Keratinocyte (primary cell): ENCODE measurements around the gene SDF4. TPM values are rescaled to one million over a fixed set of nuclear protein-coding genes. Genes with fewer than 3 reads are reported as not detected.

ENCODE experiments used
- DNase-seq: peaks from one replicate; pipeline ENCODE4 v3.0.0-alpha.2; 2011; ENCODE audit warnings: low read depth, missing footprints, low spot score
- FAIRE-seq: peaks from 2 replicates; lab custom pipeline; 2011; peaks lifted over from hg19 to GRCh38; lab: Jason Lieb, UNC
- H2AFZ ChIP-seq: 2 replicates; pipeline ENCODE4 v1.6.0; 2012; ENCODE audit warnings: low read length, control low read depth, inconsistent platforms; ENCODE audit not compliant: control insufficient read depth
- H3K27ac ChIP-seq: 2 replicates; pipeline ENCODE4 v1.5.1; 2011; ENCODE audit warnings: low read length; ENCODE audit not compliant: control insufficient read depth, insufficient read depth
- H3K27me3 ChIP-seq: 3 replicates; pipeline ENCODE4 v1.6.0; 2011; ENCODE audit warnings: low read length; ENCODE audit not compliant: control insufficient read depth, insufficient read depth; ENCODE audit errors: extremely low read depth
- H3K36me3 ChIP-seq, 2 experiments: 2 replicates in 1 of 2; 3 replicates in 1 of 2; pipeline ENCODE4 v1.5.1; 2011; ENCODE audit warnings: low read length in 2 of 2, mild to moderate bottlenecking in 1 of 2; ENCODE audit not compliant: control insufficient read depth in 2 of 2, insufficient read depth in 2 of 2; ENCODE audit errors: extremely low read depth in 1 of 2
- H3K4me1 ChIP-seq: 3 replicates; pipeline ENCODE4 v1.5.1; 2011; ENCODE audit warnings: low read length; ENCODE audit not compliant: control insufficient read depth, insufficient read depth; ENCODE audit errors: extremely low read depth
- H3K4me2 ChIP-seq: 3 replicates; pipeline ENCODE4 v1.6.0; 2011; ENCODE audit warnings: low read depth, low read length; ENCODE audit not compliant: control insufficient read depth, insufficient read depth; ENCODE audit errors: extremely low read depth
- H3K4me3 ChIP-seq, 3 experiments: fragments of 200-600 bp in 1 of 3; sonication (generic) in 1 of 3; 2 replicates in 2 of 3; 3 replicates in 1 of 3; pipeline ENCODE4 v1.5.1; 2011 to 2016; ENCODE audit warnings: low read length in 3 of 3, mild to moderate bottlenecking in 3 of 3, control low read depth in 2 of 3, inconsistent platforms in 1 of 3, low read depth in 1 of 3, mixed read lengths in 1 of 3, mixed run types in 1 of 3, moderate library complexity in 1 of 3; ENCODE audit not compliant: control insufficient read depth in 2 of 3, insufficient read depth in 2 of 3; ENCODE audit errors: extremely low read depth in 1 of 3
- H3K79me2 ChIP-seq: 2 replicates; pipeline ENCODE4 v1.6.0; 2012; ENCODE audit warnings: low read length; ENCODE audit not compliant: control insufficient read depth, insufficient read depth
- H3K9ac ChIP-seq: 3 replicates; pipeline ENCODE4 v1.6.0; 2011; ENCODE audit warnings: low read length; ENCODE audit not compliant: control insufficient read depth, insufficient read depth; ENCODE audit errors: extremely low read depth
- H3K9me1 ChIP-seq: 3 replicates; pipeline ENCODE4 v1.6.0; 2011; ENCODE audit warnings: low read length; ENCODE audit not compliant: control insufficient read depth, insufficient read depth; ENCODE audit errors: extremely low read depth
- H3K9me3 ChIP-seq: 2 replicates; pipeline ENCODE4 v1.5.1; 2012; ENCODE audit warnings: low read depth, low read length; ENCODE audit not compliant: control insufficient read depth
- H4K20me1 ChIP-seq: 3 replicates; pipeline ENCODE4 v1.6.0; 2011; ENCODE audit warnings: low read length; ENCODE audit not compliant: control insufficient read depth, insufficient read depth; ENCODE audit errors: extremely low read depth
- EZH2 ChIP-seq: IDR thresholded peaks from one replicate; pipeline ENCODE4 v1.6.1; 2012; ENCODE audit warnings: inconsistent platforms, mild to moderate bottlenecking, low read length, moderate library complexity
- dilution Hi-C: fragments of 300-500 bp; cut with MboI; formaldehyde crosslinking; loops from one replicate; pipeline ENCODE4 v1.7.0; 2020; ENCODE audit warnings: low sequenced_read_pairs; ENCODE audit not compliant: extremely low pct_ligation_motif_present
- polyA plus RNA-seq, 5 experiments: library from polyadenylated mRNA; depleted of rRNA in 3 of 5; stranded (reverse) in 3 of 5; stranded (forward) in 1 of 5; unstranded in 1 of 5; fragments of >200 nt; gene quantifications; 1 replicate in 1 of 5; 2 replicates in 3 of 5; 3 replicates in 1 of 5; pipeline versions ENCODE4 v1.2.1 to v1.2.3, GENCODE V29; 2011 to 2012; ENCODE audit warnings: missing spikeins in 2 of 5, low read depth in 1 of 5, low replicate concordance in 1 of 5
- TF ChIP-seq, protein P1 (sequence below), 3 experiments: IDR thresholded peaks in 1 of 3; conservative IDR thresholded peaks in 1 of 3; optimal IDR thresholded peaks in 1 of 3; 2 replicates in 2 of 3; 3 replicates in 1 of 3; pipeline versions ENCODE3 to v1.5.1; 2011; ENCODE audit warnings: low read length in 3 of 3, mild to moderate bottlenecking in 3 of 3, moderate library complexity in 2 of 3, control low read depth in 1 of 3, inconsistent platforms in 1 of 3; ENCODE audit not compliant: insufficient read depth in 2 of 3; ENCODE audit errors: extremely low read depth in 1 of 3

The SDF4 gene
- polyA plus RNA-seq, 1 donor (not counting 4 experiments of a cell fraction or from before 2014, with no cell fraction given), result 66.3 TPM

DNA sequence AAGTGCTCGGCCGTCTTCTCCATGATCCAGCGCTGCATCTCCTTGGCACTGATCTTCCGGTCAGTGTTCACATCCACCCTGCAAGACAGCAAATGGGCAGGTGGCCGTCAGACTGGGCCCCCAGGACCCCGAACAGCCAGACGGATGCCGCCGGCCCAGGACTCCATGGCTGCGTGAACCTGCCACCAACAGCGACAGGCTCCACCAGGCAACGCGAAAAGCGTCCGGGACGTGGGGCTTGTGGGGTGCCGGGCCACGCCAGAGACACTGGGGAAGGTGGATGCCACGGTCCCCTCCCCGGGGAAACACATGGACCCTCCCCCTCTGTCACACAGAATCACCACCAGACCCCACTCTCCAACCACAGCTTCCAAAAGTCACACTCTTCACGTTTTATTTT, 7.9 kb downstream of the SDF4 start:
- H3K27me3 ChIP-seq, result no peaks in the 10 kb centered on the region
- TF ChIP-seq, protein P1, sequence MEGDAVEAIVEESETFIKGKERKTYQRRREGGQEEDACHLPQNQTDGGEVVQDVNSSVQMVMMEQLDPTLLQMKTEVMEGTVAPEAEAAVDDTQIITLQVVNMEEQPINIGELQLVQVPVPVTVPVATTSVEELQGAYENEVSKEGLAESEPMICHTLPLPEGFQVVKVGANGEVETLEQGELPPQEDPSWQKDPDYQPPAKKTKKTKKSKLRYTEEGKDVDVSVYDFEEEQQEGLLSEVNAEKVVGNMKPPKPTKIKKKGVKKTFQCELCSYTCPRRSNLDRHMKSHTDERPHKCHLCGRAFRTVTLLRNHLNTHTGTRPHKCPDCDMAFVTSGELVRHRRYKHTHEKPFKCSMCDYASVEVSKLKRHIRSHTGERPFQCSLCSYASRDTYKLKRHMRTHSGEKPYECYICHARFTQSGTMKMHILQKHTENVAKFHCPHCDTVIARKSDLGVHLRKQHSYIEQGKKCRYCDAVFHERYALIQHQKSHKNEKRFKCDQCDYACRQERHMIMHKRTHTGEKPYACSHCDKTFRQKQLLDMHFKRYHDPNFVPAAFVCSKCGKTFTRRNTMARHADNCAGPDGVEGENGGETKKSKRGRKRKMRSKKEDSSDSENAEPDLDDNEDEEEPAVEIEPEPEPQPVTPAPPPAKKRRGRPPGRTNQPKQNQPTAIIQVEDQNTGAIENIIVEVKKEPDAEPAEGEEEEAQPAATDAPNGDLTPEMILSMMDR (optimal IDR thresholded peaks at IDR 0.05 in 1 of 3, IDR thresholded peaks at IDR 0.05 in 1 of 3, conservative IDR thresholded peaks at IDR 0.05 in 1 of 3; ENCODE audit: extremely low read depth in 1 of 3, insufficient read depth in 2 of 3, low read length in 3 of 3), result no peak
- no peak for TF ChIP-seq EZH2
- no peak overlapping the region for H3K4me2 ChIP-seq
- dilution Hi-C loops, result no loop called here
- no peak overlapping the region for H2AFZ ChIP-seq
- peaks cover 5% of the 10 kb centered on the region for H4K20me1 ChIP-seq
- DNase-seq (no peak), FAIRE-seq (no peak)
- no peak overlapping the region for H3K27ac ChIP-seq
- no peak overlapping the region for H3K9ac ChIP-seq
- no peaks in the 10 kb centered on the region for H3K9me3 ChIP-seq
- H3K4me1 ChIP-seq, result no peaks in the 10 kb centered on the region
- H3K9me1 ChIP-seq, result no peaks in the 10 kb centered on the region
- H3K36me3 ChIP-seq, result peaks cover 27 to 37% of the 10 kb centered on the region in 2 experiments
- H3K4me3 ChIP-seq, result no peak overlapping the region
- H3K79me2 ChIP-seq, result peaks cover 44% of the 10 kb centered on the region

DNA sequence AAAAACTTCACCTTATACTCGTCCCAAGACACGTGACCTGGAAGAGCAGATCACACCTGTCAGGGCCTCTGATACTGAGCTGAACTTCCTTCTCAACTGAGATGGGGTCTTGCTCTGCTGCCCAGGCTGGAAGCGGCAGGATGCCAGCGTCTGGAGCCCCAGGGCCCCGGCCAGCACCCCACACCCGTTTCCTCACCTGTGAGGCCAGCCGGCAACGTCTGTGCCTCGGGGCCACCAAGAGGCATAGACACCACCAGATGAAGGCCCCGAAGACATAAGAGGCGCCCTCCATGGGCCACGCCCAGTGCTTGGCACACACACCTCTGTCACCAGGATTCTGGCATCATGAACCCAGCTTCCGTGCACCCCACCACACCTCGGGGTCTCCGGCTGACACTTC, 8.5 kb downstream of the SDF4 start:
- TF ChIP-seq, protein P1 (optimal IDR thresholded peaks at IDR 0.05 in 1 of 3, IDR thresholded peaks at IDR 0.05 in 1 of 3, conservative IDR thresholded peaks at IDR 0.05 in 1 of 3; ENCODE audit: extremely low read depth in 1 of 3, insufficient read depth in 2 of 3, low read length in 3 of 3), result no peak
- no peak for TF ChIP-seq EZH2
- Histone ChIP-seq H3K9me1 (no peaks in the 10 kb centered on the region), H3K9ac (no peak overlapping the region), H2AFZ (no peak overlapping the region), H3K27me3 (no peaks in the 10 kb centered on the region), H3K36me3 (peaks cover 26 to 36% of the 10 kb centered on the region in 2 experiments), H3K79me2 (peaks cover 39% of the 10 kb centered on the region), H3K4me3 (no peak overlapping the region), H3K4me2 (no peak overlapping the region), H3K27ac (no peak overlapping the region), H4K20me1 (peaks cover 5% of the 10 kb centered on the region), H3K4me1 (no peaks in the 10 kb centered on the region), H3K9me3 (no peaks in the 10 kb centered on the region)
- dilution Hi-C loops, result no loop called here
- no peak for FAIRE-seq
- DNase-seq, result no peak
